ENCODE measurements around the gene ZNF467. TPM values are rescaled to one million over a fixed set of nuclear protein-coding genes. Genes with fewer than 3 reads are reported as not detected.

ZNF467 gene
- total RNA-seq, 2 donors from 2014 or later, result 3.2 to 11.0 TPM

- TF ChIP-seq CTCF (IDR thresholded peaks at IDR 0.05), result no peak
- Histone ChIP-seq H3K27ac (peak overlapping the region in 1 of 2 donors; percentile 32), H3K9me3 (no peaks in the 10 kb centered on the region), H3K4me1 (peaks cover 0 to 42% of the 10 kb centered on the region in 2 donors), H3K4me3 (no peak overlapping the region), H3K27me3 (no peaks in the 10 kb centered on the region), H3K36me3 (no peaks in the 10 kb centered on the region)
- DNase-seq (ENCODE audit: low spot score), result no peak
These were observed 3.5 kb upstream of the ZNF467 start for GRCh38 chr7:149776848-149777407.

GRCh38 chr7:149776289-149776688, 2.9 kb upstream of the ZNF467 start:
- Histone ChIP-seq H3K27ac (peak overlapping the region; percentile 9 to 44), H3K4me1 (peaks cover 0 to 45% of the 10 kb centered on the region in 2 donors), H3K9me3 (no peaks in the 10 kb centered on the region), H3K4me3 (peak overlapping the region; percentile 3), H3K27me3 (no peaks in the 10 kb centered on the region), H3K36me3 (no peaks in the 10 kb centered on the region)
- peak; percentile 84 for DNase-seq (ENCODE audit: low spot score)
- TF ChIP-seq CTCF (IDR thresholded peaks at IDR 0.05), result no peak

- no peaks in the 10 kb centered on the region for H3K27me3 ChIP-seq
- H3K4me3 ChIP-seq, result no peak overlapping the region
- no peak for TF ChIP-seq CTCF (IDR thresholded peaks at IDR 0.05)
- no peak overlapping the region for H3K27ac ChIP-seq
- H3K9me3 ChIP-seq, result no peaks in the 10 kb centered on the region
- H3K36me3 ChIP-seq, result no peaks in the 10 kb centered on the region
- no peak for DNase-seq (ENCODE audit: low spot score)
- H3K4me1 ChIP-seq, result peaks cover 0 to 51% of the 10 kb centered on the region in 2 donors
These were observed 1.8 kb upstream of the ZNF467 start for GRCh38 chr7:149775176-149775556.

GRCh38 chr7:149774237-149775175, 1.1 kb upstream of the ZNF467 start:
- Histone ChIP-seq H3K36me3 (no peaks in the 10 kb centered on the region), H3K27ac (peak overlapping the region in 1 of 2 donors; percentile 77), H3K4me1 (peaks cover 0 to 51% of the 10 kb centered on the region in 2 donors), H3K4me3 (peak overlapping the region in 1 of 2 donors; percentile 77), H3K27me3 (no peaks in the 10 kb centered on the region), H3K9me3 (no peaks in the 10 kb centered on the region)
- no peak for DNase-seq (ENCODE audit: low spot score)
- TF ChIP-seq CTCF (IDR thresholded peaks at IDR 0.05), result no peak

GRCh38 chr7:149772956-149773434, 393 bp downstream of the ZNF467 start:
- H3K27me3 ChIP-seq, result no peaks in the 10 kb centered on the region
- no peaks in the 10 kb centered on the region for H3K36me3 ChIP-seq
- no peaks in the 10 kb centered on the region for H3K9me3 ChIP-seq
- peak overlapping the region; percentile 53 to 77 for H3K4me3 ChIP-seq
- peak overlapping the region; percentile 64 to 77 for H3K27ac ChIP-seq
- TF ChIP-seq CTCF (IDR thresholded peaks at IDR 0.05), result no peak
- H3K4me1 ChIP-seq, result peaks cover 0 to 51% of the 10 kb centered on the region in 2 donors
- DNase-seq (ENCODE audit: low spot score), result no peak

Measured in right atrium auricular region (tissue), 2 donors.